Erythroblast (primary cell): ENCODE results near the gene ELF2.

ENCODE experiments used
- GATA1 ChIP-seq: IDR thresholded peaks from 2 replicates; pipeline ENCODE4 v1.6.1; 2011; ENCODE audit warnings: low read depth, mild to moderate bottlenecking, control low read depth, low read length, moderate library complexity
- POLR2A ChIP-seq: IDR thresholded peaks from 2 replicates; pipeline ENCODE4 v1.6.1; 2011; ENCODE audit warnings: mild to moderate bottlenecking, low read length

- TF ChIP-seq POLR2A (no peak), GATA1 (no peak)
These were observed 35.9 kb upstream of the ELF2 start for GRCh38 chr4:139212900-139213299.
